ENCODE results near the gene UBE2Z. TPM values are rescaled to one million over a fixed set of nuclear protein-coding genes. Genes with fewer than 3 reads are reported as not detected.

UBE2Z gene
- total and polyA plus RNA-seq, 10 donors, result 33.6 to 94.9 (median 80.8) TPM

GRCh38 chr17:48928876-48929811 lies 20.9 kb downstream of the UBE2Z start:
- peaks cover 0 to 100% (median 97%) of the 10 kb centered on the region in 6 donors for H3K36me3 ChIP-seq
- TF ChIP-seq POLR2AphosphoS5 (IDR thresholded peaks at IDR 0.05) (peak in 1 of 3 donors; percentile 3), POLR2A (IDR thresholded peaks at IDR 0.05) (no peak)
- WGBS, 5 donors, result 77 to 90% (median 83%) methylated on average over 6 of the region's 6 CpGs
- no peaks in the 10 kb centered on the region for H3K9me3 ChIP-seq
- no peak overlapping the region for H3K4me3 ChIP-seq
- intact Hi-C loops (cut with DNase I; ENCODE audit: low total_unique reads), result no loop called here
- peak overlapping the region in 1 of 8 donors; percentile 1 for H3K27ac ChIP-seq
- peak; percentile 20 for DNase-seq
- peaks cover 0 to 14% (median 0%) of the 10 kb centered on the region in 6 donors for H3K4me1 ChIP-seq
- H3K27me3 ChIP-seq (replicated peaks in 1 of 7), result no peaks in the 10 kb centered on the region

GRCh38 chr17:48929812-48930165 lies 21.6 kb downstream of the UBE2Z start:
- intact Hi-C loops (cut with DNase I; ENCODE audit: low total_unique reads), result no loop called here
- H3K4me3 ChIP-seq, result no peak overlapping the region
- TF ChIP-seq POLR2AphosphoS5 (IDR thresholded peaks at IDR 0.05), result no peak
- no peak for TF ChIP-seq CTCF (IDR thresholded peaks at IDR 0.05 in 8 of 11, conservative IDR thresholded peaks at IDR 0.05 in 3 of 11)
- no peak for TF ChIP-seq POLR2A (IDR thresholded peaks at IDR 0.05)
- H3K36me3 ChIP-seq, result peaks cover 0 to 100% (median 96%) of the 10 kb centered on the region in 6 donors
- no peaks in the 10 kb centered on the region for H3K9me3 ChIP-seq
- no peak for DNase-seq
- no peak overlapping the region for H3K27ac ChIP-seq
- peaks cover 0 to 14% (median 0%) of the 10 kb centered on the region in 6 donors for H3K4me1 ChIP-seq
- no peaks in the 10 kb centered on the region for H3K27me3 ChIP-seq (replicated peaks in 1 of 7)
- 46 to 86% (median 64%) methylated on average over 1 of the region's 1 CpG for WGBS, 5 donors

- H3K9me3 ChIP-seq, result no peaks in the 10 kb centered on the region
- intact Hi-C loops (cut with DNase I; ENCODE audit: low total_unique reads), result no loop called here
- no peak overlapping the region for H3K27ac ChIP-seq
- peaks cover 0 to 14% (median 0%) of the 10 kb centered on the region in 6 donors for H3K4me1 ChIP-seq
- no peak for TF ChIP-seq POLR2A (IDR thresholded peaks at IDR 0.05)
- peak; percentile 19 to 31 (median 27) for TF ChIP-seq POLR2AphosphoS5 (IDR thresholded peaks at IDR 0.05)
- H3K27me3 ChIP-seq (replicated peaks in 1 of 7), result no peaks in the 10 kb centered on the region
- H3K4me3 ChIP-seq, result no peak overlapping the region
- no peak for DNase-seq
- peaks cover 0 to 100% (median 92%) of the 10 kb centered on the region in 6 donors for H3K36me3 ChIP-seq
- WGBS, 5 donors, result 70 to 82% (median 75%) methylated on average over 3 of the region's 3 CpGs
Observed at GRCh38 chr17:48930435-48930873, 22.2 kb downstream of the UBE2Z start.

GRCh38 chr17:48933035-48933434 lies 24.8 kb downstream of the UBE2Z start:
- H3K9me3 ChIP-seq, result no peaks in the 10 kb centered on the region
- DNase-seq, result no peak
- H3K27me3 ChIP-seq (replicated peaks in 1 of 7), result no peaks in the 10 kb centered on the region
- TF ChIP-seq CTCF (IDR thresholded peaks at IDR 0.05 in 8 of 11, conservative IDR thresholded peaks at IDR 0.05 in 3 of 11) (no peak), POLR2AphosphoS5 (IDR thresholded peaks at IDR 0.05) (peak in 2 of 3 donors; percentile 48)
- H3K4me1 ChIP-seq, result peaks cover 0 to 14% (median 0%) of the 10 kb centered on the region in 6 donors
- no peak overlapping the region for H3K27ac ChIP-seq
- H3K4me3 ChIP-seq, result no peak overlapping the region
- 90 to 97% (median 95%) methylated on average over 3 to 6 of the region's 6 CpGs for WGBS, 5 donors
- intact Hi-C loops (cut with DNase I; ENCODE audit: low total_unique reads), result no loop called here
- H3K36me3 ChIP-seq, result peaks cover 0 to 100% (median 89%) of the 10 kb centered on the region in 6 donors

Data from spleen (tissue), 11 donors.